HepG2 (cell line): ENCODE results near the gene VARS1. TPM values are rescaled to one million over a fixed set of nuclear protein-coding genes. Genes with fewer than 3 reads are reported as not detected.
A peak's percentile ranks its signal among the peaks of the same experiment; 100 is the strongest.

Experiments
- ATF3 ChIP-seq: sonication (generic); formaldehyde crosslinking; IDR thresholded peaks from 2 replicates; pipeline ENCODE4 v1.4.0; 2020; ENCODE audit warnings: missing genetic modification reagents
- KDM5A ChIP-seq: fragments of 200-600 bp; sonication (generic); IDR thresholded peaks from 2 replicates; pipeline ENCODE4 v1.7.0; 2018; ENCODE audit warnings: antibody characterized with exemption, mild to moderate bottlenecking, low read length, borderline replicate concordance
- KMT2B ChIP-seq: IDR thresholded peaks from 2 replicates; pipeline ENCODE4 v1.6.1; 2016; ENCODE audit warnings: missing genetic modification reagents, missing compliant biosample characterization
- LCORL ChIP-seq, 2 experiments: fragments of 450-650 bp in 1 of 2; sonication (generic) in 1 of 2; formaldehyde crosslinking in 1 of 2; IDR thresholded peaks; 2 replicates each; pipeline versions ENCODE4 v1.5.0 to v1.6.1; 2017 to 2020; ENCODE audit warnings: antibody characterized with exemption in 1 of 2, missing genetic modification reagents in 1 of 2
- REST ChIP-seq, 2 experiments: IDR thresholded peaks; 2 replicates each; pipeline ENCODE4 v1.6.1; 2011 to 2012; ENCODE audit warnings: low read length in 2 of 2, borderline replicate concordance in 1 of 2, low read depth in 1 of 2, mild to moderate bottlenecking in 1 of 2, moderate library complexity in 1 of 2
- TBX2 ChIP-seq: sonication (generic); formaldehyde crosslinking; IDR thresholded peaks from 2 replicates; pipeline ENCODE4 v1.5.0; 2020; ENCODE audit warnings: missing genetic modification reagents, mild to moderate bottlenecking, borderline replicate concordance
- ZBTB1 ChIP-seq: sonication (generic); formaldehyde crosslinking; IDR thresholded peaks from 2 replicates; pipeline ENCODE4 v1.4.0; 2020; ENCODE audit warnings: missing genetic modification reagents, borderline replicate concordance
- ZHX2 ChIP-seq, 2 experiments: sonication (generic) in 1 of 2; formaldehyde crosslinking in 1 of 2; IDR thresholded peaks; 2 replicates each; pipeline versions ENCODE4 v1.6.1 to v1.9.0; 2014 to 2022; ENCODE audit warnings: antibody characterized with exemption in 1 of 2, borderline replicate concordance in 1 of 2, inconsistent platforms in 1 of 2, low read depth in 1 of 2, missing genetic modification reagents in 1 of 2
- ZKSCAN1 ChIP-seq: fragments of 150-350 bp; IDR thresholded peaks from 2 replicates; pipeline ENCODE4 v1.6.1; 2014; ENCODE audit warnings: low read length
- ZNF280B ChIP-seq: sonication (generic); formaldehyde crosslinking; IDR thresholded peaks from 2 replicates; pipeline ENCODE4 v1.5.0; 2020; ENCODE audit warnings: missing genetic modification reagents, mild to moderate bottlenecking, borderline replicate concordance
- ZNF282 ChIP-seq: fragments of 450-650 bp; IDR thresholded peaks from 2 replicates; pipeline ENCODE4 v1.6.1; 2018; ENCODE audit not compliant: partially characterized antibody
- ZNF816 ChIP-seq: sonication (generic); formaldehyde crosslinking; IDR thresholded peaks from 2 replicates; pipeline ENCODE4 v1.8.0; 2022; ENCODE audit warnings: missing genetic modification reagents, mild to moderate bottlenecking, borderline replicate concordance
- ZNF839 ChIP-seq: sonication (generic); formaldehyde crosslinking; IDR thresholded peaks from 2 replicates; pipeline ENCODE4 v1.4.0; 2020; ENCODE audit warnings: missing genetic modification reagents, mild to moderate bottlenecking, borderline replicate concordance
- polyA plus RNA-seq, 8 experiments: library from polyadenylated mRNA; depleted of rRNA in 3 of 8; stranded (reverse) in 7 of 8; unstranded in 1 of 8; fragments of >200 nt; fragmentation: Illumina TruSeq in 4 of 8; extraction: Trizol in 4 of 8; gene quantifications; 2 replicates each; pipeline versions ENCODE4 v1.2.1 to v1.2.3, GENCODE V29; 2011 to 2016; ENCODE audit warnings: low read depth in 4 of 8, missing spikeins in 1 of 8, mixed read lengths in 1 of 8; ENCODE audit not compliant: insufficient read depth in 1 of 8
- total RNA-seq, 5 experiments: library from RNA; depleted of rRNA; stranded (reverse); fragments of >200 nt; fragmentation: Illumina TruSeq; extraction: Trizol; gene quantifications; 2 replicates each; pipeline ENCODE4 v1.2.3, GENCODE V29; 2016; ENCODE audit warnings: low read depth in 1 of 5

The VARS1 gene
- total and polyA plus RNA-seq, 2 of the 13 experiments (the other 11 are each of a cell fraction or from before 2014, with no cell fraction given) = 14.7 to 56.1 TPM

GRCh38 chr6:31822036-31822821, 26.7 kb upstream of the VARS1 start (continued):
- no peak for TF ChIP-seq ZNF280B
- TF ChIP-seq ATF3 = no peak
- no peak for TF ChIP-seq ZBTB1 (CRISPR knock-in tag)
- peak in 1 of 2 experiments; percentile 49; a peak in 1 of 4 replicates for TF ChIP-seq REST (IDR thresholded peaks at IDR 0.05; ENCODE audit: borderline replicate concordance in 1 of 2, low read depth in 1 of 2, low read length in 2 of 2)
- peak; percentile 55; the same call in 1 of the 2 replicates for TF ChIP-seq ZKSCAN1
- no peak for TF ChIP-seq ZHX2 (IDR thresholded peaks at IDR 0.05; ENCODE audit: low read depth)
- no peak for TF ChIP-seq ZHX2 (CRISPR knock-in tag; IDR thresholded peaks at IDR 0.05; ENCODE audit: borderline replicate concordance)
- peak; percentile 26; the same call in 1 of the 2 replicates for TF ChIP-seq KDM5A
- no peak for TF ChIP-seq ZNF282
- TF ChIP-seq ZNF839 (CRISPR knock-in tag) = no peak
- TF ChIP-seq LCORL (IDR thresholded peaks at IDR 0.05) = no peak
- TF ChIP-seq LCORL (CRISPR knock-in tag; IDR thresholded peaks at IDR 0.05) = peak; percentile 34; the same call in 1 of the 2 replicates
- TF ChIP-seq TBX2 (CRISPR knock-in tag) = peak; percentile 73
- TF ChIP-seq ZNF816 (CRISPR knock-in tag) = peak; percentile 69
- TF ChIP-seq KMT2B (CRISPR knock-in tag) = peak; percentile 10; the same call in 1 of the 2 replicates
